Skeletal muscle cell (primary cell): ENCODE measurements around the gene ERICH3.

ENCODE experiments used
- DNase-seq: peaks from one replicate; pipeline ENCODE4 v3.0.0-alpha.2; 2010; ENCODE audit warnings: low read depth
- H3K4me3 ChIP-seq: 2 replicates; pipeline ENCODE4 v1.5.1; 2011; ENCODE audit warnings: low read depth, mild to moderate bottlenecking, control low read depth, low read length, moderate library complexity

ERICH3 gene

DNA sequence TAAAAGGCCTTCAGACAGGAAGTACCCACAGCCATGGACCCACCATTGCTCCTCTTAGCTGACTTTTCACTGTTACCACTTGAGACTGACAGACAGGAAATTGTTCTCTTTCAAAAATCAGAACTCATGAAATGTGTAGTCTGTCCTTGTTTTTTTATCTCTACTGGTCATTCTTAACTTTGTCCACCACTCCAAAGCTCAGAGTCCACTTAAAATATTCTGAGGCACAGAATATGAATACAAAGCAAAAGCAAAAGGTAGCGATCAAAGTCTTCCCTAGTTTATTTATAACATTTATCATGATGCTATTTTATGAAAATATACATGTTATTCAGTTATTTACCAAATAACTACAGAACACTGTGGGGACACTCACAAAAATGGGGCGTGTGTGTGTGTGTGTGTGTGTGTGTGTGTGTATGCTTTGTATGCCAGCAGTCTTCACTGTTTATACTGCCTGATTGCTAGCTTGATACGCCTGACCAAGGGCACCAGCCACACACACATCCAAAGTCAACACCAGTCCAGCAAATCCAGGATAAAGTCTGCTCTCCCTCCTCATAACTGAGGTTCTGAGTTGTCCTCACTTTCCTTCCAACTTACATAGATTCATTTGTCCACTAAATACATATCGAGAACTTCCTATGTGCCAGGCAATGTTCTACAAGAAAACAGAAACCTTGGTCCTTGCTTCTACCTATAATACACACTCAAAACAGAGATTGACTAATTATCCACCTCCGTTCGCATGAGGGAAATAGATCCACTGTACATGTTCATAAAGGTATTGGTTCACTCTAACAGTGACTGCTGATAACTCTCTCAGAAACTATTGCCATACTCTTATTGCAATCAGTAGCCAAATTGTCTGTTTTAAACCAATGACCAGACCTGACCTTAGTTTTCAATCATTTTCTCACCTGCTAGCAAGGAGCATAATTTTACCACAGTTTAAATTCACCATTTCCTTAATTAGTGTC is 79.4 kb downstream of the ERICH3 start:
- no peak overlapping the region for H3K4me3 ChIP-seq
- no peak for DNase-seq

DNA sequence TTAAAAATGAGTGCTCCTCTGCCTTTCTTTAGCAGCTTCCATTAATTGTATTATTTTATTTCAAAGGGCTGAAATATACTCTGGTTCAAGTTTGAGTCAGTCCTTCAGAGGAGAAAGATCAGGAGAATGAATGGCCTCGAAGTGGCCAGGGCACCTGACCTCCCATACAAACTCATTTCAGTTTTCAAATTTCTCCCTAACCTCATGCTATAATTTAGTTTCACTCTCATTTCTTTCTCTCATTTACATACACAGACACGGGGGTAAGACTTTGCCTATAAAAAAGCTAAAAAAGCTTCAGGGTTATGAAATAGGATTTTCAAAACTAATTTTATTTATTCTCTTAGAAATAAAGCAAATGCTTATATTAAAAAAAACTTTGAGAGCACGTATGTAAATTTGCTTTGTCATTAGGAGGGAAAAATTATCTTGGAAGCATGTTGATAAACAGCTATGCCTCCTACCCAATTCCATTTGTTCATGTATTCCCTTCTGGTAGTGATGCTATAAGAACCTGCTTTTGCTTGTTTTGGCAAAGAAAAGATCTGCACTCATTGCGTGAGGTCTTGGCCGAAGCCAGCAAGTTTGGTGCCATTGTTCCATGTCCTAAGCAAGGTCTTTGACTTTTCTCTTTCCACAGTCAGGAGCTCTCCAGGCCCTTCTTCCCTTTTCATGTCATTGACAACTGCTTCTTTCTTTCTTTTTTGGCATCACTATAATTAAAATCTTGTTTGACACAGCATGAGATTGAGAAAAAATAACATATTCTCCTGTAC is 80.8 kb downstream of the ERICH3 start:
- no peak for DNase-seq
- no peak overlapping the region for H3K4me3 ChIP-seq

DNA sequence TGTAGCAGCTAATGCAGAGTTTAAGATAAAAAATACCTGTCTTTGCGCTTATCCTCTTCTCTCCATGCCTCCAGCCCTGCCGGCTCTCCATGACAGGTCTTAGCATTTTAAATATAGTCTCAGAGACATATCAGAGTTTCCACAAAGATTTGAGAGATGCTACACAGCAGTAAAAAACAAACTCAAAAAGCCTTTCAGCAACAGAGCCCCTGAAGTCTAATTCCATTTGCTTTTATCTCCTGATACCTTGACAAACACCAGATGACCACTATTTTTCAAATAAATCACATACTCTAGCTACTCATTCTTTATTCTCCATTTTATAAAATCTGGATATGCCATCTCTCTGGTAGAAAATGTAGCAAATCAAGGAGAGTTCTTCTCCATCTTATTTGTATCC is 81.6 kb downstream of the ERICH3 start:
- no peak for DNase-seq
- H3K4me3 ChIP-seq, result no peak overlapping the region

DNA sequence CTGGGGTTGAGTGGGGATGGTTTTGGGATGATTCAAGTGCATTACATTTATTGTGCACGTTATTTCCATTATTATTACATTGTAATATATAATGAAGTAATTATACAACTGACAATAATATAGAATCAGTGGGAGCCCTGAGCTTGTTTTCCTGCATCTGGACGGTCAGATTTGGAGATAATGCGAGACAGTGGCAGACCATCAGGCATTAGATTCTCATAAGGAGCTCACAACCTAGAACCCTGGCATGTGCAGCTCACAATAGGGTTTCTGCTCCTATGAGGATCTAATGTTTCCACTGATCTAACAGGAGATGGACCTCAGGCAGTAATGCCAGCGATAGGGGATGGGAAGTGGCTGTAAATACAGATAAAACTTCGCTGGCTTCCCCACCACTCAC is 83.3 kb downstream of the ERICH3 start:
- no peak for DNase-seq

DNA sequence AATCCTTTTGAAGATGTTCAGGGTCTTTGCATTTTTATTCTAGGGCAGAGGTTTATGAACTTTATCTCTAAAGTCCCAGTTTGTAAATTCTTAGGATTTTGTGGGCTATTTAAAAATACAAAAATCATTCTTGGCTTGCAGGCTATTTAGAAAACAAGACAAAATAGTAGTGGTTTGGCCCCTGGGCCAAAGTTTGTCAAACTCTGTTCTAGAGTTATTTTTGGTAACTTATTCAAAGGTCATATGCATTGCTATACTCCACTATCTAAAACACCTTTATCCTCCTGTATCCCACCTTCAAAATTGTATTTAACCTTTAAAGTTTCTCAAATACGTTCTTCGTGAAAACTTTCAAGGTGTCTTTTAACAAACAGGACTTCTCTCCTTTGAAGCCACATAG is 85.7 kb downstream of the ERICH3 start:
- H3K4me3 ChIP-seq, result no peak overlapping the region
- no peak for DNase-seq

More for the DNA sequence above, 83.3 kb downstream of the ERICH3 start:
- no peak overlapping the region for H3K4me3 ChIP-seq

DNA sequence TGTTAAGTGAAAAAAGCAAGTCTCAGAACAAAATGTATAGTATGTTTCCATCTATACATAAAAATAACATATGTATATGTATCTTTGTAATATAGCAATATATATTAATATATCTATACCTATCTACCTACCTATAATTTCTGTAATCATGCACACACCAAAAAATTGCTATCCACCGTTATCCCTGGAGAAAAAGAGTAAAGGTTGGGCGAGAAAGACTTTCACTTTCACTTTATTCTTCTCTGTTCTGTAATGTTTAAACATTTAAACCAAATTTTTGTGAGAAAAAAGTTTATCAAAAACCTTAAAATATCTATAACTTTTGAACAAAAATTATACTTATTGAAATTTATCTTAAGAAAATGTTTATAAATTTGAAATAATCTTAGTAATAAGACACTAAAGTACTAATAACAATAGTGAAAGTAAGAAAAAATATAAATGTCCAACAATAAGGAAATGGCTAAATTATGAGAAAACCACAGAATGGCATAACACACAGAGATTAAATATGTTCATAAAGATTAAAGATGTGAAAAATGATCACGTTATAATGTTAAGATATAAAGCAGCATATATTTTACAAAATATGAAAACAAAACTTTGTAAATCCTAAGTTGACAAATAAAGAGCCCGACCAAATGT is 87.2 kb downstream of the ERICH3 start:
- no peak for DNase-seq
- H3K4me3 ChIP-seq, result no peak overlapping the region

DNA sequence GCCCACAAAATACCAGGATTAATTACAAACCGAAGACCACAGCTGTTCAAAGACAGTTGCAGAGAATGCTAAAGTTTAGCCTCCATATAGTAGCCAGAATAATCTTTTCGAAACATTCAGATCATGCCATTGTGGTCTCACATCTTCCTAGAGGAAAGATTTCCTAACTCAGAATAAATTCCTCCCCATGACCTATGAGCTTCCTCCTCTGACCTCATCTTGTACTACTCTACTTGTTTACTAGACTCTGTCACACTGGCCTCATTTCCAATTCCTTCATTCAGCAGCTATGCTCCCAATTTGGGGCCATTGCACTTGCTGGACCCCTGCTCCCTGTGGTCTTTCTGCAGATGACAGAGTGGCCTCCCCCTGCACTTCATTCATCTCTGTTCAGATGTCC is 89.4 kb downstream of the ERICH3 start:
- DNase-seq, result no peak
- no peak overlapping the region for H3K4me3 ChIP-seq

DNA sequence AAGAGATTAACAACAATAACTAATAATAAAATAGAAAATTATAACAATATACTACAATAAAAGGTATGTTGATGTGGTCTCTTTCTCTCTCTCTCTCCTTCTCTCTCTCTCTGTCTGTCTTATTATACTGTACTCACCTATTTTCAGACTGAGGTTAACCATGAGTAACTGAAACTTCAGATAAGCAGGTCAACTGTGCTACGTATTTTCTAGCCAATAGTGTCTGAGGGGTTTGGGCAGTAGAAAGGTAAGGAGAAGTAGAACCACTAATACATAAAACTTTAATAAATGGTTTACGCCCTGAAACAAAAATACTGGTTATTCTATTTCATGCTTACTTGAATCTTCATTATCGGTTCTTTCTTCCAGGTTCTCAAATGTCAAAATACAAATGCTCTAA is 90.2 kb downstream of the ERICH3 start:
- DNase-seq, result no peak
- H3K4me3 ChIP-seq, result no peak overlapping the region

DNA sequence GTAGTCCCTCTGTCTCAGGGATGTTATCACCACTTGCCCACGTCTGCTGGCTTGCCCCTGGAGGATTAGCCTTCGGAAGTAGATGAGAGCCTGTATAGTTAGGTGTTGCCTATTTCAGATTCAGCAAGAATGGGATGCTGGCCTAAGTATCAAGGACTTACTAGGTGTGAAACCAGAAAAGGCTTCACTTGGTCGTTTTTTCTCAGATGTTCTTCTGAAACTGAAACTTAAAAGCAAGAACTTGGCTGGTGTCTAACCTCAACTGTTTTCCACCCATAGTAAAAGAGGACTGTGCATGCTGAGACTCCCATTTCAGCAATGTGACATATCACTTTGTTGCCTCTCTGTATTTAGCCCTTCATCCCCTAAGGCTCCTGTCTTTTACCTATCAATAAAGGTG is 94.2 kb downstream of the ERICH3 start:
- no peak overlapping the region for H3K4me3 ChIP-seq
- DNase-seq, result no peak

DNA sequence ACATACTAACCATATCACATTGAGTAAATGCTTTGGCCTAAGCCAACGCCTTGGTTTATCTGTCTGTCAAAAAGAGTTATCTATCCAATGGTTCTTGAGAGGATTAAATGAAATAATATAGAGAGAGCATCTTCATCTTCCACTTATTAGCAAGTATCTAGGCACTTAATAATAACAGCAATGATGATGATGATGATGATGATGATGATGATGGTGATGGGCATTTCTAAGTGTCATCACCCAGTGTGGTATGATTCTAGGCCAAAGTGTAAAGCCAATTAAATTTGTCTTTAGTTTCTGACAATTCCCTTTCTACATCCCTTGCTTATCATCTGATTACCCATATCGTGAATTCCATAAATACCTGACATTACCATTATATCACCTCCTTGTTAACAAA is 95.5 kb downstream of the ERICH3 start:
- no peak overlapping the region for H3K4me3 ChIP-seq
- DNase-seq, result no peak

DNA sequence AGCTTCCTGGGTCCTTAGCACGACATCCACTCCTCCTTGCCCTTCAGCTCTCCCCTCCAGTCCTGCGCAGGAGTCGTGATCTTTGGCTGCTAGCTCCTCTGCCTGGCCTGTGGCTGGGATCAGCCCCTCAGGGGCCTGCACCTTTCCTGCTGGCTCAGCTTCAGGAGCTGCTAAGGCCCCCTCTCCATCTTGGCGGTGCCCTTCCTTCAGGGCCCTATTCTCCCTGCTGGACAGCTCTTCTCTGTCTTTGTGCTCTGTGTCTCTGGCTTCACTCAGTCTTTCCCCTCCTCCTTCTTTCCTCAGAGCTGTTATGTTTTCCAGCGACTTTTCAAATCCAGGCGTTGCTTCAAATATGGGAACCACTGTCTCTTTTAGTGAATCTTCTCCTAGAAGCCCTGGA is 101.7 kb downstream of the ERICH3 start:
- no peak overlapping the region for H3K4me3 ChIP-seq
- no peak for DNase-seq

DNA sequence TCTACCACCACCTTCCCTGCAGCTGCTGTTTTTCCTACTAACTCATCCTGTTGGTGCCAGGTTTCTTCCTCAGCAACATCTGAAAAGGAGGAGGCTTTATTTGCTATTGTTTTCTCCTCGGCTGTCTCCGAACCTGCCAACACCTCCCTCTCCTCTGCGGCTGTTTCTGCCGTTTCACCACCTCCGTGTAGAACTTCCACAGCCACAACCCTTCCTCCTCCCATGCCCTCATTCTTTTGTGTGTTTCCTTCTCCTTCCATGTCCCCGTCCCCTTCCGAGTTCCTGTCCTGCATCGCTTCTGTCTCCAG is 102.1 kb downstream of the ERICH3 start:
- no peak overlapping the region for H3K4me3 ChIP-seq
- no peak for DNase-seq

DNA sequence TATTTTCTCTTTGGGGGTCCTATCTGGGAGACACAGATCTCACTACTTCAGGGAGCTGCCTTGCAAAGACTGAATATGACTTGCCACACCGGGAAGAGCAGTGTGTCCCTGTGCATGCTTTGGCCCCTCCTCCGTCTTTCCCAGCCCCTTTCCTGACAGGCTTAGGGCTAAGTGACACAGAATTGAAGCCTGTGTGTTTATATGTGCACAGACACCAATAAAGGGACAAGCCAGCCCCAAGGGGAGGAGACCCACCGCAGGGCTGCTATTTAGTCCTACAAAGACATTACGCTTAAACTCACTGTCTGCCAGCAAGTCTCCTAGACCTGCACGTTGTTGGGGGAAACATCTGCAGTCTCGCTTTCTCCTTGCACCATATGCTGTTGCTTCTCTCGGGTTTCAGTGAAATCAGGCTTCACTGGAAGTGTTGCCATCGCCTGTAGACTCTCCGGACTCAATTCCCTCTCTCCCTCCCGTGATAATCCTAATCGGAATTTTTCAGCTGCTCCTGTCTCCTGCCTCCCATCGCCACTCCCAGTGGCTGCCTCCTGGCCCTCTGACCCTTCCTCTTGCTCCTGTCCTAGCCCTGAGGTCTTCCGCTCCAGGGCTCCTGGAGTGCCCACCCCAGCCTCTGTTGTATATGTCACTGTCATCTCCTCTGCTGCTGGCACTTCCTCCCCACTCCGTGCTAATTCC is 102.6 kb downstream of the ERICH3 start:
- no peak for DNase-seq
- H3K4me3 ChIP-seq, result no peak overlapping the region

DNA sequence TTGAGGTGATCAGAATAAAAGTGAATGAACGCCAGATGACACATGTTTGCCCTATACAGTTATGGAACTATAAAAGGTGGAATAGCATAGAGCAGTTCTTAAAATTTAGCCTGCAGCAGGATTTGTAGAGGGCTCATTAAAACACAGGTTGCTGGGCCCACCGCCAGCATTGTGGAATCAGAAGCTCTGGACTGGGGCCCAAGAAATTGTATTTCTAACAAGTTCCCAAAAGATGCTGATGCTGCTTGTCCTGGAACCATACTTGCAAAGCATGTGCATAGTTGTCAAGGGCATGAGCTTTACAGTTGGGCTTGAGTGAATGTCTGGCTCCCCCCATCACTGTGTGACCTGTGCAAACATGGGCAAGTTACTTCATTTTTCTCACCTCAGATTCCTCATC is 123.7 kb downstream of the ERICH3 start:
- no peak for DNase-seq
- no peak overlapping the region for H3K4me3 ChIP-seq

DNA sequence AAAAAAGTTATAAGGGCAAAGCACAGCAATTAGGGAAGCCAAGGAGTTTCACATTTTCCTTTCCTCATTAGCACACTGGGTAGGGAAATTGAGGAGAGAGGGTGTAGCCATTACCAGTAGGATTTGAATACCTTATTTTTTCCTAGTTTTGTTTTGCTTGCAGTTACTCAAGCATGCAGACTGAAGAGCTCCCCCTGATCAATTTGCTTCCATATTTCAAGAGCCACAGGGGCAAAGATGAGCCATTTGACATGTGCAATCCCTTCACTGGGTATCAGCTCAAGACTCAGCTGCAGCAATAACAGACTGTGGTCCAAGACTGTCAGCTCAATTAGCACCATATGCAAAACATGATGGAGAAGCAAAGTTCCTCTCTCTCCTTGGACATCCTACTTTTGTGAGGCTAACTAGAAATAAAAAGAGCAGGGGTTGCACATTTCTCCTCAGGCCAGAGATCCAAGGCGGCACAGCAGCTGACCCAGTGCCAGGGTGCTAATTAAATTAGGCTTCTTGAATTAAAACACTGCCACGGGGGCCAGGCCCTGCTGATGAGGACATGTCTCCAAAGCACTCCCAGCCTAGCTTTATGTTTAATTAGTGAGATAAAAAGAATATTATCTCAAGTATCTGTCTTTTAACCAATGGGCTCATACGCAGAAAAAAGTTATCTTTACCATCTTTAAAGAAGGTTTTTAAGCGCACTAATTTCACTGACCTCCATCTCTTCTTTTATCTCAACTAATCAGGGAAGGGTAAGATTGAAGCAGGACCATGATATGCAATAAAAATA is 124.4 kb downstream of the ERICH3 start:
- H3K4me3 ChIP-seq, result no peak overlapping the region
- DNase-seq, result no peak

DNA sequence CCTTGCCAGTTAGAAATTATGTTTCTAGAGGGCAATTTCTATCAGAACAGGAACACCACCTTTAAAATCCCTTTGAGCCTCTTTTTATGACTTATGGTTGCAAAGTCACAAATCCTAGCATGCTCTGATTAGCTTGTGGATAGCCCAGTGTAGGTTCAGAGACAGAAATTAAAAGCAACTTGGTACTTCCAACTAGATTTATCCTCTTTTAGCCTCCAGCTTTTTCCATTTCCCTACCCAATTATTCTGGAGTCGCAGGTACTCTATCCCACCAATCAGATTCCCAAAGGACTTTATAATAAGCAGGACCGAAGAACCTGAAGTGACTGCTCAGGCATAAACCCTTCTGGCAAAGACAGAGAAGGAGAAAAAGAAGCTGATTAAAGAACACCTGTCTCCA is 127.8 kb downstream of the ERICH3 start:
- H3K4me3 ChIP-seq, result no peak overlapping the region
- DNase-seq, result no peak

DNA sequence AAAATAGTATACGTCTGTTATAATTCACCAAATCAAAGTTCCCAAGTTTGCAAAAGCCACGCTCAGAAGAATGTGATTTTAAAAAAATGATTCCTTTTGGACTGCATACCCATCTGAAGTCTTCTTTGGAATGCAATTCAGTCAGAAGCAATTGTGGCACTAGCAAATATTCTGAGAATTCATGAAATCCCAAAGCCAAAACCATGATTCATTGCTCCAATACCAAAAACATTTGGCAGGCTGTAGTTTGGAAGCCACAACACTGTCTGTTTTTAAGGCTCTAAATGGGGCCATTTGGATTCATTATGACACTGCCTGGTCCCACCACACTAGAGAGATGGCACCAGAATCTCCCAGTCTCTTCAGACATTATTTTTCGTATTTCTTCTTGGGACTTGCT is 139.4 kb downstream of the ERICH3 start:
- no peak overlapping the region for H3K4me3 ChIP-seq
- DNase-seq, result no peak

DNA sequence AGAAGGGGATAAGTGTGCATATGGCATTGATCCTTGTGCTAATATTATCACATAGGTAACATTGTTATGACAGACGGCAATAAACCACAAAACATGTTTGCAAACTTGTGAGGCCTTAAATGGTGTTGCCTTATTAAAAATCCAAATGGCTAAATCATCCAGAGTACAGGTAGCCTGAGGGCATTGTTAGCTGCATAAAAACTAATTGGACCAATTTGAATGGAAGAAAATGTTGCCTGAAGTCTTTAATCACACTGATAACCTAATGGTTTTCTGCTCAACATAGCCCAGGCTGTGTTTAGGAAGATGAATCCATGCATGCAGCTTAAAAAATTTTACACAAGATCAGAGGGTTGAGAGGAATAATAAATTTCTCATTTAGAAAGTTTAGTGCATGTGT is 141.8 kb downstream of the ERICH3 start:
- no peak overlapping the region for H3K4me3 ChIP-seq
- no peak for DNase-seq

DNA sequence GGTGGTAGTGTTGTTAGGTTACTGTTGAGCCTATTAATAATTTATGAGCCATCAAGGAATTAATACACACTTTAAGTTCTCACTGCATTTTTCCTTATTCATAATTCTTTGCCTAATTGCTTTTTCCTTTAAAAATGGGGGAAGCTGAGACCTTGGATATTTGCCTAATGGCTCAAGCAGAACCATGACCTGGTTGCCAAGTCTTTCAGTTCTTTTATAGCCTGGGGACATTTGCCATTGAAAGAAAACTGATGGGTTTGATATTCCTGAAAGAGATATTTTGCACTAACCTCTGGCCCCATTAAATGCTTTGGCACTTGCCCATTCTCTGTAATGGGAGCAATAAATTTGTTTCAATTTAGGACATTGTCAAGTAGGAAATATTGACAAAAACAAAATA is 142.7 kb downstream of the ERICH3 start:
- no peak overlapping the region for H3K4me3 ChIP-seq
- DNase-seq, result no peak
